ENCODE measurements around the gene RNPEPL1.

Gene RNPEPL1

DNA sequence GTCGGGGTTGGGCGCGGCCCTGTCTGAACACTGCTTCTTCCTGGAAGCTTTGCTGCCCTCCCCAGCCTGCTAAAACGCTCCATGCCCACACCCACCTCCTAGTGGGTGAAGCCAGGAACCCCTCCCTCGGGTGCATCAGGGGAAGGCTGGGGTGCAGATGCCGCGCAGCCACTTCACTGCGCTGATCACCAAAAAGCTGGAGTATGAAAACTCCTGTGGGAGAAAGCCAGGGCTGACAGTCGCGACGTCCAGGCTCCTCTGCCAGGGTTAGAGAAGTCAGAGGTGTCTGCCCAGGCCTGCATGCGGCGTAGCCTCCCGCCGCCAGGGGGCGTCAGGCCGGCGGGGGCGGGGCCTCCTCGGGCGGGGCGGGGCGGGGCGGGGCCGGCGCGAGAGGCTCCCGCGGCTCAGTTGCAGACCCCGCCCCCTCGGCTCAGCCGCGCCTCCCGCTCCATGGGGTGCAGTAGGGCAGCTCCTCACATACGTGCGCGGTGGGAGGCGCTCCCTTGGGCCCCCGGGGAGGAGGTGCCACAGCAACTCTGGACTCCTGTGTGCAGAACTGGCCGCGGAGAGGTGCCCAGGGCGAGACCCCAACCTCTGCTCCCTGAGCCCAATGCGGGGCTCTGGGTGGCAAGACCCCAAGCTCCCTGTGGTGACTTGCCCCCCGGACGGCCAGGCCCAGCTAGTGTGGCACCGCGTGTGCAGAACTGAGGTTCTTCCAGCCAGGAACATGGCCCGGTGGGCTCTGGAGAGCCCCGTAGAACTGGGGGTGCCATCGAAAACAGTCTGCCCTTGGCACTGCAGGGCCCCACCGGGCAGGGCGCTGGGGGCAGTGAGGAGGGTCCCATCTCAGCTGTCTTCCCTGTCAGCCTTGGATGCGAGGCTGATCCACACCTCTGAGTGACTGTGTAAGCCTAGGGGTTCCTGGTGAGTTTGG, 1.8 kb upstream of the RNPEPL1 start:
- Histone ChIP-seq H3K9me3 (ENCODE audit: control insufficient read depth, insufficient read depth, low read depth, low read length) (no peaks in the 10 kb centered on the region), H3K27ac (ENCODE audit: low read depth, low read length) (no peak overlapping the region; the same call in 1 of the 2 replicates), H3K36me3 (ENCODE audit: control insufficient read depth, insufficient read depth, low read length) (no peaks in the 10 kb centered on the region), H3K4me3 (ENCODE audit: low read depth, low read length) (peak overlapping the region; percentile 65), H3K4me1 (ENCODE audit: control insufficient read depth, insufficient read depth, low read length) (peaks cover 33% of the 10 kb centered on the region), H3K9ac (ENCODE audit: low read length) (peak overlapping the region; percentile 53), H3K27me3 (ENCODE audit: control insufficient read depth, insufficient read depth, low read length) (peaks cover 30% of the 10 kb centered on the region)

DNA sequence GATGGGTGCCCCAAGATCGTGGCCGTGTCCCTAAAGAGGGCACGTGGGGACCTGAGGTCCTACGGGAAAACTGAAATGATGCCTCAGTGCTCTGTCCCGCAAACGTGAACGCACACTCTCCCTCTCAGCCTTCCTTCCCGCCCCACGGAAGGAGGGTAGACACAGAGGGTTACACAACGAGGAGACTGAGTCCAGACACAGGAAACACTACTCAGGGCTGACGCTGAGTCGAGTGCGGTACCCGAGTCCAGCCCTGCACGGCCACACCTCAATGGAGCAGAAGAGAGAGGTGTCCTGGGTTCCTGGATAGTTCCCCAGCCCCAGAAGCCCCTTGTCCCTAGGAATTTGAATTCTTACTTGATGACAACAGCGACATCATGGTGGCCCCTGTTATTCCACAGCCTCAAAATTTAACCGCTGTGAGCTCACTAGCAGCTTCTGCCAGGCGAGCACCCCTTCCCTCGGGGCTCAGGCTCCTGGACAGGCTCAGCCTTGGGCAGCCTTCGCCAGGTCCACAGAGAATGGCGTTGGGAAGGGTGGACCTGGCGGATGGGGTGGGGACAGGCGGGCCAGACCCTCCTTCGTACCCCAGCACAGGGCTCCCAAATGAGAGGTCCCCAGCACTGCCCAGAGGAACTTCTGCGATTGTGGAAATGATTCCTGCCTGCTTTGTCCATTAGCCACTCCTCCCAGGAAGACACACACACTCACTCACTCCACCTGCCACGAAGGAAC, 980 bp upstream of the RNPEPL1 start:
- Histone ChIP-seq H3K27ac (ENCODE audit: low read depth, low read length) (no peak overlapping the region), H3K27me3 (ENCODE audit: control insufficient read depth, insufficient read depth, low read length) (peaks cover 30% of the 10 kb centered on the region), H3K9me3 (ENCODE audit: control insufficient read depth, insufficient read depth, low read depth, low read length) (no peaks in the 10 kb centered on the region), H3K9ac (ENCODE audit: low read length) (no peak overlapping the region), H3K4me3 (ENCODE audit: low read depth, low read length) (peak overlapping the region; percentile 65), H3K36me3 (ENCODE audit: control insufficient read depth, insufficient read depth, low read length) (no peaks in the 10 kb centered on the region), H3K4me1 (ENCODE audit: control insufficient read depth, insufficient read depth, low read length) (peaks cover 29% of the 10 kb centered on the region)

GRCh38 chr2:240568678-240569522, 616 bp downstream of the RNPEPL1 start:
- peak overlapping the region; percentile 69 for H3K4me3 ChIP-seq (ENCODE audit: low read depth, low read length)
- peaks cover 30% of the 10 kb centered on the region for H3K27me3 ChIP-seq (ENCODE audit: control insufficient read depth, insufficient read depth, low read length)
- H3K36me3 ChIP-seq (ENCODE audit: control insufficient read depth, insufficient read depth, low read length), result no peaks in the 10 kb centered on the region
- H3K27ac ChIP-seq (ENCODE audit: low read depth, low read length), result no peak overlapping the region
- H3K4me1 ChIP-seq (ENCODE audit: control insufficient read depth, insufficient read depth, low read length), result peaks cover 29% of the 10 kb centered on the region
- H3K9me3 ChIP-seq (ENCODE audit: control insufficient read depth, insufficient read depth, low read depth, low read length), result no peaks in the 10 kb centered on the region
- no peak overlapping the region for H3K9ac ChIP-seq (ENCODE audit: low read length)

- Histone ChIP-seq H3K4me1 (ENCODE audit: control insufficient read depth, insufficient read depth, low read length) (peaks cover 29% of the 10 kb centered on the region), H3K9ac (ENCODE audit: low read length) (no peak overlapping the region), H3K27me3 (ENCODE audit: control insufficient read depth, insufficient read depth, low read length) (peaks cover 30% of the 10 kb centered on the region), H3K9me3 (ENCODE audit: control insufficient read depth, insufficient read depth, low read depth, low read length) (no peaks in the 10 kb centered on the region), H3K27ac (ENCODE audit: low read depth, low read length) (no peak overlapping the region), H3K4me3 (ENCODE audit: low read depth, low read length) (peak overlapping the region; percentile 69), H3K36me3 (ENCODE audit: control insufficient read depth, insufficient read depth, low read length) (no peaks in the 10 kb centered on the region)
These were observed 1.3 kb downstream of the RNPEPL1 start for GRCh38 chr2:240569523-240569997.

DNA sequence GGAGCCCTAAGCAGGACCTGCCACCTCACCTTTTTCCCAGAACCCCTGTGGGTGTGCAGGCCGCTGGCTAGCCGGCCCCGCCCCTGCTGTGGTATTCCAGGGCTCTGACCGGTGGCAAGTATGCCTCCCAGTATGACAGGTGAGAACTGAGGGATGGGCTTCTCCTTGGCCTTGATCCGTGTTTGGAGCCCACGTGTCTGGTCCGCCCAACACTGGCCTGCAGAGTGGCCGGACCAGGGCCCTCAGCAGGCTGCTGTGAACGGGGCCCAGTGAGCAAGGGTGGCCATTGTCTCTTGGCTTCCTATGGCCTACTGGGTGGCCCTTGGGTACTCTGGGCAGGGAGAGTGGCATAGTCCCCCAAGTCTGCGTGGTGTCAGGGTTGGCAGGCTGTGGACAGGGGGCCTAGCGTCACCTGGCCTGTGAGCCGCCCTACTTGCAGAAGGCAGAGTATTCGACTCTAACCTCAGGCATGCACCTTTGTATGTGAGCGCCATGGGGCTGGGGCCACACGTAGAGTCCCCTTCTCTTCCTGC, 1.8 kb downstream of the RNPEPL1 start:
- H3K27ac ChIP-seq (ENCODE audit: low read depth, low read length), result no peak overlapping the region
- no peak overlapping the region for H3K4me3 ChIP-seq (ENCODE audit: low read depth, low read length)
- H3K9me3 ChIP-seq (ENCODE audit: control insufficient read depth, insufficient read depth, low read depth, low read length), result no peaks in the 10 kb centered on the region
- H3K4me1 ChIP-seq (ENCODE audit: control insufficient read depth, insufficient read depth, low read length), result peaks cover 29% of the 10 kb centered on the region
- H3K27me3 ChIP-seq (ENCODE audit: control insufficient read depth, insufficient read depth, low read length), result peaks cover 30% of the 10 kb centered on the region
- no peaks in the 10 kb centered on the region for H3K36me3 ChIP-seq (ENCODE audit: control insufficient read depth, insufficient read depth, low read length)
- H3K9ac ChIP-seq (ENCODE audit: low read length), result no peak overlapping the region

DNA sequence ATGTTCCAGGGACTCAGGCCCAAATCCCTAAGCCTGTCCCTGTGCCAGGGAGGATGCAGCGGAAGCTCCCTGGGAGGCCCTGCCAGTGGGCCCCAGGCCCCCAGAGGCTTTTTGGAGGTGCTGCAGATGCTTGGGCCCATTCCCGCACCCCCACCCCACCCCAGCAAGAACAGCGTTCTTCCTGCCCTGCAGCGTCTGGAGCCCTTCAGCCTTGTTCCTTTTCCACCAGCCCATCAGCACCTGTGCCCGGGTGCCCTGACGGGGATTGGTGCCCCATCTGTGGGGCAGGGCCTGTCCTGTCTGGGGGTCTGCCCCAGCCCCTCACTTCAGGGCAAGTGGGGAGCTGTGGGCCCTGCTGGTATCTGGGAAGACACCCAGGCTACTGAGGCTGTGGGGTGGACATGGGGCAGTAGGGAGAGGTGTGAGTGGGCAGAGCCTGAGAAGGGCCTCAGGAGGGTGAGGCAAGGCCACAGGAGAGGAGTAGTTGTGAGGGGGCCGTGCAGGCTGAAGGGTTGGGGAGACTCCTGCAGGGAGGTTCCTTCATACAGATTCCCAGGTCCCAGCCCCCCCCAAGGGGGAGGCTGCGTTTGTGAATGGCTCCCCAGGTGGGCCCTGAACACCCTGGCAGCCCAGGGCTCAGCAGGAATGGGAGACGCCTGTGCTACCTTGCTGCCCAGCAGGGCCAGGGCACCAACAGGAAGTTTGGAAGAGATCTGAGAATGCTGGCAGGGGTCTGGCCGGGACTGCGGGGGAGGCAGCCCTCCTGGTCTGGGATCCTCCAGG, 2.4 kb downstream of the RNPEPL1 start:
- H3K9ac ChIP-seq (ENCODE audit: low read length), result no peak overlapping the region
- peaks cover 22% of the 10 kb centered on the region for H3K4me1 ChIP-seq (ENCODE audit: control insufficient read depth, insufficient read depth, low read length)
- H3K36me3 ChIP-seq (ENCODE audit: control insufficient read depth, insufficient read depth, low read length), result no peaks in the 10 kb centered on the region
- no peaks in the 10 kb centered on the region for H3K9me3 ChIP-seq (ENCODE audit: control insufficient read depth, insufficient read depth, low read depth, low read length)
- H3K27ac ChIP-seq (ENCODE audit: low read depth, low read length), result no peak overlapping the region
- H3K27me3 ChIP-seq (ENCODE audit: control insufficient read depth, insufficient read depth, low read length), result peaks cover 30% of the 10 kb centered on the region
- H3K4me3 ChIP-seq (ENCODE audit: low read depth, low read length), result no peak overlapping the region

GRCh38 chr2:240571314-240571973, 3.2 kb downstream of the RNPEPL1 start:
- Histone ChIP-seq H3K4me1 (ENCODE audit: control insufficient read depth, insufficient read depth, low read length) (peaks cover 17% of the 10 kb centered on the region), H3K9ac (ENCODE audit: low read length) (no peak overlapping the region), H3K27me3 (ENCODE audit: control insufficient read depth, insufficient read depth, low read length) (peaks cover 30% of the 10 kb centered on the region), H3K4me3 (ENCODE audit: low read depth, low read length) (no peak overlapping the region), H3K36me3 (ENCODE audit: control insufficient read depth, insufficient read depth, low read length) (no peaks in the 10 kb centered on the region), H3K9me3 (ENCODE audit: control insufficient read depth, insufficient read depth, low read depth, low read length) (no peaks in the 10 kb centered on the region), H3K27ac (ENCODE audit: low read depth, low read length) (no peak overlapping the region)

DNA sequence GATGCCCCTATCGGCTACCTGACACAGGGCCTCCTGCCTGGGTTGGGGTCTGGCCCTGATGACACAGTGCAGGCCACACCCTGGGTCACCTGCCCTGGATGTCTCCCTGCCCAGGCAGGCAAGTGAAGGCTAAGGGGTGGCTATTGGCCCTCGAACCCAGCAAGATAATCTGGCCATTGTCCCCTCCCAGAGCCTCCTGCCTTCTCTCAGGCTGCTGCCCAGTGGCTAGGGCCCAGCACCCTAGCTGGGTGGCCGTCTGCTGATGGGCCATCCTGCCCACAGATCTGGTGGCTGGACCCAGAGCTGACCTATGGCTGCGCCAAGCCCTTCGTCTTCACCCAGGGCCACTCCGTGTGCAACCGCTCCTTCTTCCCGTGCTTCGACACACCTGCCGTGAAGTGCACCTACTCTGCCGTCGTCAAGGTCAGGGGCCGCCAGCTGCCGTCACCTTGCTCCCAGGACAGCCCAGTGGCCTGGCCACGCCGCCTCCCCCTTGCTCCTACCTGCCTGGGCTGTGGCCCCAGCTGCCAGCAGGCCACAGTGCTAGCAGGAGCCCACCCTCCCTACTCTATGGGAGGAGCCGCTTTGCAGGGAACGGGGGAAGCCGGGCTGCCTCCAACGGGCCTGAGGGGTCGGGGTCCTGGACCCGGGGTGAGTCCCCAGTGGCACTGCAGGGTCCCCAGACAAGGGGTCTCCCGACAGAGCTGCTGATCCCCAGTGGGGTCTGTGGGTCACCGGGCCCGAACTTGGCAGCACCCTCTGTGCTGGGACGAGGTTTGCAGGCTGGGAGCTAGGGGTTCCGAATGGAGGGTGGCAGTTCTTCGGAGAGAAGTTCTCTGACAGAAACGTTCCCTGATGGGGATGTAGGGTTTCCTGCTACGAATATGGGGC, 4.1 kb downstream of the RNPEPL1 start:
- H3K36me3 ChIP-seq (ENCODE audit: control insufficient read depth, insufficient read depth, low read length), result peaks cover 3% of the 10 kb centered on the region; the same call in 1 of the 2 replicates
- H3K27ac ChIP-seq (ENCODE audit: low read depth, low read length), result no peak overlapping the region
- no peak overlapping the region for H3K9ac ChIP-seq (ENCODE audit: low read length)
- no peaks in the 10 kb centered on the region for H3K9me3 ChIP-seq (ENCODE audit: control insufficient read depth, insufficient read depth, low read depth, low read length)
- peaks cover 21% of the 10 kb centered on the region for H3K27me3 ChIP-seq (ENCODE audit: control insufficient read depth, insufficient read depth, low read length)
- no peak overlapping the region for H3K4me3 ChIP-seq (ENCODE audit: low read depth, low read length)
- H3K4me1 ChIP-seq (ENCODE audit: control insufficient read depth, insufficient read depth, low read length), result peaks cover 8% of the 10 kb centered on the region

DNA sequence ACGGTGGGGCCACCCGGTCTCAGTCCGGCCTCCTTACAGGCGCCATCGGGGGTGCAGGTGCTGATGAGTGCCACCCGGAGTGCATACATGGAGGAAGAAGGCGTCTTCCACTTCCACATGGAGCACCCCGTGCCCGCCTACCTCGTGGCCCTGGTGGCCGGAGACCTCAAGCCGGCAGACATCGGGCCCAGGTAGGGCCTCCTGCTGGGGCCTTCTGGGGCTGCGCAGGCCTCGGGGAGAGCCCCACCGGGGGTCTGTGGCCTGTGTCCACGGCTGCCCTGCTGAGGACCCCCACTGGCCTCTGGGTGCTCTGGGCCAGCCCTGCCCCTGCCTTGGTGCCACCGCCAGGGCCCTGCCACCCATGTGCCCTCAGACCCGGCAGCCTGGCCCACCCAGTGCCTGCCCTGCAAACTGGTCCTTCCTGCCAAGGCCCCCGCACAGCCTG, 4.8 kb downstream of the RNPEPL1 start:
- H3K4me3 ChIP-seq (ENCODE audit: low read depth, low read length), result no peak overlapping the region
- peaks cover 5% of the 10 kb centered on the region; the same call in 1 of the 2 replicates for H3K36me3 ChIP-seq (ENCODE audit: control insufficient read depth, insufficient read depth, low read length)
- H3K9ac ChIP-seq (ENCODE audit: low read length), result no peak overlapping the region
- H3K27me3 ChIP-seq (ENCODE audit: control insufficient read depth, insufficient read depth, low read length), result peaks cover 14% of the 10 kb centered on the region
- no peak overlapping the region for H3K27ac ChIP-seq (ENCODE audit: low read depth, low read length)
- peaks cover 3% of the 10 kb centered on the region; the same call in 1 of the 2 replicates for H3K4me1 ChIP-seq (ENCODE audit: control insufficient read depth, insufficient read depth, low read length)
- H3K9me3 ChIP-seq (ENCODE audit: control insufficient read depth, insufficient read depth, low read depth, low read length), result no peaks in the 10 kb centered on the region
